ENCODE results near the gene FAM72C. TPM values are rescaled to one million over a fixed set of nuclear protein-coding genes. Genes with fewer than 3 reads are reported as not detected.
A peak's percentile ranks its signal among the peaks of the same experiment; 100 is the strongest.
"Not testable (repeated sequence)": the region's sequence is repeated elsewhere in the genome, so short reads cannot be mapped to it uniquely, and the experiment has no call there.

The FAM72C gene
- total and polyA plus RNA-seq, 10 of the 15 experiments (the other 5 are each of a cell fraction or from before 2014, with no cell fraction given) = 1.9 to 21.4 (median 9.8) TPM

DNA sequence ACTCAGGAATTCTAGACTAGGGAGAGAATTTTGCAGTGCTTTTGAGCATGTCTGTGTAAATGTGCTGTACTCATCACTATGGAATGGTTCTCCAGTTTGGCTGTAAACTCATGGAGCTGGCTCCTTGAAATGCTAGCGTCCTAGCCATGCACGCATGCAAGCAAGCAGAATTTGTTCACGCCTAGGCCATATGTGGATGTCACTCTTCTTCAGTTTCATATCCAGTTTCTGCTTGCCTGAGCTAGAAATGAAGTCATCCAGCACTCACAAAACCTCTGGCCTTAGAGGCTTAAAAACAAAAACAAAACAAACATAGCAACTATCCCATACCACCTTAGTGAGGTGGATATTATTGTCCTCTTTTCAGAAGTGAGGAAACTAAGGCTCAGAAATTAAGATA lies 37.6 kb upstream of the FAM72C start:
- H3K9me3 ChIP-seq (replicated peaks; ENCODE audit: control insufficient read depth, insufficient read depth, low read length); CTCF ChIA-PET; H3K4me2 ChIP-seq (ENCODE audit: control insufficient read depth, insufficient read depth); FAIRE-seq; intact Hi-C loops (cut with micrococcal nuclease; ENCODE audit: unreplicated experiment); H3K4me1 ChIP-seq (ENCODE audit: control insufficient read depth, insufficient read depth, low read length); H3K36me3 ChIP-seq (ENCODE audit: control insufficient read depth in 2 of 2, insufficient read depth in 2 of 2, low read length in 1 of 2); H3K4me3 ChIP-seq; H3K9ac ChIP-seq (ENCODE audit: control insufficient read depth, insufficient read depth, low read length); DNase-seq (ENCODE audit: low read depth, low spot score); RAD21 ChIA-PET (ENCODE audit: unreplicated experiment); H3K27ac ChIP-seq (ENCODE audit: control insufficient read depth, insufficient read depth); in situ Hi-C loops (cut with MboI); H2AFZ ChIP-seq (ENCODE audit: control insufficient read depth, low read depth, low read length); H4K20me1 ChIP-seq (ENCODE audit: control insufficient read depth, insufficient read depth); POLR2A ChIA-PET; H3K27me3 ChIP-seq (replicated peaks in 1 of 2; ENCODE audit: control insufficient read depth in 2 of 2, insufficient read depth in 2 of 2, low read length in 1 of 2); SMC1A ChIA-PET (ENCODE audit: uncharacterized antibody, unreplicated experiment); BruUV-seq (replicated peaks); H3K79me2 ChIP-seq (ENCODE audit: control insufficient read depth, insufficient read depth, low read length): not testable (repeated sequence)
- ATAC-seq = peak; percentile 68
- WGBS (ENCODE audit: insufficient coverage, insufficient replicate concordance, low lambda C conversion rate, missing lambda C conversion rate) = no CpG with 5 or more reads among the region's 3 CpGs

DNA sequence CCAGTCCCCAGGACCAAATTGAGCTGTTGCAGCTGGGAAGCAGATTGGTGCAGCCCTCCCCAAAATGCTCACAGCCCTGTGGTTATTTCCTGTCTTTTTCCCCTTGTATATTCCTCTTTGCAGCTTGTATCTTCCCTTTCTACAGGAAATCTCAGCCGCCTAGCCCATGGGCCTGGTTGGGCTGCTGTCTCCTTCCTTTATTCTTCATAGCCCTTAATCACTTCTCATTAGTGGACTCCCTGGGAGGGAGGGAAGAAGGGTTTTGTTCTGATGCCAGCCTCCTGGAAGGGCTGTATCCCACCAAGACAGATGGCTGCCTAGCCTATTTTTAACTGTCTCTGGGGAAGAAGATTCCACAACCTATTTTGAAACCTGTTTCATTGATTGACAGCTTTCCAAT lies 32.5 kb upstream of the FAM72C start:
- H3K4me1 ChIP-seq (ENCODE audit: control insufficient read depth, insufficient read depth, low read length); POLR2A ChIA-PET; in situ Hi-C loops (cut with MboI); H3K4me2 ChIP-seq (ENCODE audit: control insufficient read depth, insufficient read depth); CTCF ChIA-PET; H3K9ac ChIP-seq (ENCODE audit: control insufficient read depth, insufficient read depth, low read length); BruUV-seq (replicated peaks); H3K27me3 ChIP-seq (replicated peaks in 1 of 2; ENCODE audit: control insufficient read depth in 2 of 2, insufficient read depth in 2 of 2, low read length in 1 of 2); H3K79me2 ChIP-seq (ENCODE audit: control insufficient read depth, insufficient read depth, low read length); ATAC-seq; H4K20me1 ChIP-seq (ENCODE audit: control insufficient read depth, insufficient read depth); RAD21 ChIA-PET (ENCODE audit: unreplicated experiment); FAIRE-seq; DNase-seq (ENCODE audit: low read depth, low spot score); H3K27ac ChIP-seq (ENCODE audit: control insufficient read depth, insufficient read depth); H2AFZ ChIP-seq (ENCODE audit: control insufficient read depth, low read depth, low read length); H3K4me3 ChIP-seq; SMC1A ChIA-PET (ENCODE audit: uncharacterized antibody, unreplicated experiment); H3K36me3 ChIP-seq (ENCODE audit: control insufficient read depth in 2 of 2, insufficient read depth in 2 of 2, low read length in 1 of 2); H3K9me3 ChIP-seq (replicated peaks; ENCODE audit: control insufficient read depth, insufficient read depth, low read length); intact Hi-C loops (cut with micrococcal nuclease; ENCODE audit: unreplicated experiment): not testable (repeated sequence)
- WGBS (ENCODE audit: insufficient coverage, insufficient replicate concordance, low lambda C conversion rate, missing lambda C conversion rate) = no CpG with 5 or more reads among the region's 1 CpG

DNA sequence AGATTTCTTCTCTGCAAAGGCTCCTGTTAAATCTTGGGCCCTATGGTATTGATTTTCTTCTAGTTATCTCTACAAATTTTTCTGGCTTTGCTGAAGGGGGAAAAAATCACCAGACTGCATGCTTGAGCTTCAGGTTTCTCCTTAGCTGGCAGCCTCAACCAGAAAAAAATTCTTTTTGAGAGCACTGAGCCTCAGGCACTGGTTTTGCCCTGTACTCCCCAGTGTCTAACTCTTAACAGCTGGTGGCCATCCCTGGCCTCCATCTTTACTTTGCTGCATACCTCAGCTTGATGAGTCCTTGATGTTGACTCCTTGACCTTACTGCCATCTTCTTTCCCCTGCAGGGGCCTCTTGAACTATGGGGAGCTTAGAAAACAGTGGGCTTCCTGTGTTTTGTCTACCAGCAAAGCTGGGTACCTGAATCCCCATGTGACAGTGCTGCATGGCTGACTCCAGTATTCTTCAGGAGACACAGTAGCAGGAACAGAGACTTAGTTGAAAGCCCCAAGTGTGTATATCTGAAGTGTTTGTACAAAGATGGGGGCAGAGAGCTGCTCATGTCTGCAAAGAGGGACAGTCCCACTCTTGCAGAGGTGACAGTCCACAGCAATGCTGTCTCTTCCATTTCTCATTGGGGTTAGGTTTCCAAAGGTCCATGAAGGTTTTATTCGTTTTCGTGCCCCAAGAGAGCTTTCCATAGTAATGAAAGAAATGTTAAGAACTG lies 31.7 kb upstream of the FAM72C start:
- 0 out of 3 replicates have a peak, but pooled peaks have one; percentile 22 for ATAC-seq
- no CpG with 5 or more reads among the region's 2 CpGs for WGBS (ENCODE audit: insufficient coverage, insufficient replicate concordance, low lambda C conversion rate, missing lambda C conversion rate)
- H3K4me3 ChIP-seq; RAD21 ChIA-PET (ENCODE audit: unreplicated experiment); BruUV-seq (replicated peaks); in situ Hi-C loops (cut with MboI); H3K9me3 ChIP-seq (replicated peaks; ENCODE audit: control insufficient read depth, insufficient read depth, low read length); H3K27me3 ChIP-seq (replicated peaks in 1 of 2; ENCODE audit: control insufficient read depth in 2 of 2, insufficient read depth in 2 of 2, low read length in 1 of 2); H3K36me3 ChIP-seq (ENCODE audit: control insufficient read depth in 2 of 2, insufficient read depth in 2 of 2, low read length in 1 of 2); DNase-seq (ENCODE audit: low read depth, low spot score); H3K27ac ChIP-seq (ENCODE audit: control insufficient read depth, insufficient read depth); intact Hi-C loops (cut with micrococcal nuclease; ENCODE audit: unreplicated experiment); H4K20me1 ChIP-seq (ENCODE audit: control insufficient read depth, insufficient read depth); H3K4me1 ChIP-seq (ENCODE audit: control insufficient read depth, insufficient read depth, low read length); H3K79me2 ChIP-seq (ENCODE audit: control insufficient read depth, insufficient read depth, low read length); POLR2A ChIA-PET; H3K4me2 ChIP-seq (ENCODE audit: control insufficient read depth, insufficient read depth); FAIRE-seq; SMC1A ChIA-PET (ENCODE audit: uncharacterized antibody, unreplicated experiment); CTCF ChIA-PET; H3K9ac ChIP-seq (ENCODE audit: control insufficient read depth, insufficient read depth, low read length); H2AFZ ChIP-seq (ENCODE audit: control insufficient read depth, low read depth, low read length): not testable (repeated sequence)

Measured in GM12878 (cell line).